Myometrial cell (primary cell): Measurements from ENCODE around the gene ACY1. TPM values are rescaled to one million over a fixed set of nuclear protein-coding genes. Genes with fewer than 3 reads are reported as not detected.

Source experiments
- total RNA-seq: library from RNA; depleted of rRNA; stranded (reverse); fragments of >200 nt; gene quantifications from 2 replicates; pipeline ENCODE4 v1.2.3, GENCODE V29; 2015

The ACY1 gene
- total RNA-seq, result 49.8 and 68.0 TPM in 2 replicates

DNA sequence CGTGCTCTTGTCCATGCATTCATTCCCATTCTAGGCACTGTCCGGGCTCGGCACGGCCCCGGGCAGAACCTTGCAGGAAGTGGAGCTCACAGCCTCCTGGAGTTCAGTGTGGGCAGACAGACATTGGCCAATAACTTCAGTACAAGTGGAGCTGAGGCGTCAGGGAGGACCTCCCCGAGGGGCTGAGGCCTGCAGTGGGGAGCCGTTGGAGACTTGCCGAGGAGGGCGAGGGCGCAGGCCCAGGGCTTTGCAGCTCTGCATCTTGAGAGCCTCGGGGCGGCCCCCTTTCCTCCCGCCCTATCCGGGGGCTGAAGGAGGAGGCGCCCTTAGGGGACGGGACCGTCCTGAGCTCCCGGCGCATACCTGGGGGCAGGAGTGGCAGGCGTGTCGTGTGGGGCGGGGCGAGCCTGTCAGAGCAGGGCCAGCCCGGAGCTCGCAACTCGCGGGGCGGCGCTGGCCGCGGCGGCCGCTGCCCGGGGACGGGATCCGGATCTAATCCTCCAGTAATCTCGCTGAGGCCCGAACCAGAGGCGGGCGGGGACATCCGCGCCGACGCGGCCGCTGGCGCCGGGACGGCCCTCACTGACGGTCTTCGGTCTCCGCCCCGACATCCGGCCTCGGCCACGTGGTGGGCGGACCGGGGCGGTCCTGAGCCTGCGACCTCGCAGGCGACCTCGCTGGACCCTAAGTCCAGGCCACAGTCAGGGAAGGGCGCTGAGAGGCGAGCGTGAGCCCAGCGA lies at the start of gene ACY1:
ACY1 (plus strand) TSS at position 698 of the 740 bp plus-strand sequence. CDS start 530 bp downstream, outside the sequence.

DNA sequence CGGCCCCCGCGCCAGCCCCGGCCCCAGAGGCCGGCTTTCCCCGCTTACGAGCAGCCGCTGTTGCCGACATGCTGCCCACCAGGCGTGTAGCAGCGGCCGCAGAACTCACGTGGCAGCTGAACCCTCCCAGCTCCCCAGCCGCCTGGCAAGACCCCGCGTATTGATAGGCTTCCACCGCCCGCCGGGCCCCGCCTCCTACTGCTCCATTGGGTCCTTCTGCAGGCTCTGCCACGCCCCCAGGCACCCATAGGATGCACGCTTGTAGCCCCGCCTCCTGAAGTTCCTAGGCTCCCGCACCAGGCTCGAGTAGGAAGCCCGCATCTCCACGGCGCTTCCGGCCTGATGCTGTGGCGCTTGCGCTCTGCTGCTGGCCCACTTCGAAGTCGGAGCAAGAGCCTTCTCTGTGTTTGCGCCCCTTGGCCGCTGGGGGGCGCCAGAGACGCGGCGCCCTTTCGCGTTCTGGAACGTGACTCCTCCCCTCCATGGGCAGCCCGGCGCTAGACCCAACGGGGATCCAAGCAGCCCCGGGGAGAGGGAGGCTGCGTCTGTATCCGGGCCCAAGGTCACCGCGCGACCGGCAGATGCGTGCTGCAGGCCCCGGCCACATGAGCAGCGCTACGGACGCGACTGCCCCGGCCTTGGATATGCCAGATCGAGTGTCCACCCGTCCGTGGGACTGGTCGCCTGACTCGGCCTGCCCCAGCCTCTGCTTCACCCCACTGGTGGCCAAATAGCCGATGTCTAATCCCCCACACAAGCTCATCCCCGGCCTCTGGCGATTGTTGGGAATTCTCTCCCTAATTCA lies 41.3 kb upstream of the ACY1 start, which contains the start of the genes PARP3 and RRP9:
PARP3 (plus strand) TSS at position 566 of the 805 bp plus-strand sequence. CDS start 993 bp downstream, outside the sequence.
RRP9 (minus strand) TSS at position 107 of the 805 bp plus-strand sequence; CDS start at position 70, 37 bp downstream.

DNA sequence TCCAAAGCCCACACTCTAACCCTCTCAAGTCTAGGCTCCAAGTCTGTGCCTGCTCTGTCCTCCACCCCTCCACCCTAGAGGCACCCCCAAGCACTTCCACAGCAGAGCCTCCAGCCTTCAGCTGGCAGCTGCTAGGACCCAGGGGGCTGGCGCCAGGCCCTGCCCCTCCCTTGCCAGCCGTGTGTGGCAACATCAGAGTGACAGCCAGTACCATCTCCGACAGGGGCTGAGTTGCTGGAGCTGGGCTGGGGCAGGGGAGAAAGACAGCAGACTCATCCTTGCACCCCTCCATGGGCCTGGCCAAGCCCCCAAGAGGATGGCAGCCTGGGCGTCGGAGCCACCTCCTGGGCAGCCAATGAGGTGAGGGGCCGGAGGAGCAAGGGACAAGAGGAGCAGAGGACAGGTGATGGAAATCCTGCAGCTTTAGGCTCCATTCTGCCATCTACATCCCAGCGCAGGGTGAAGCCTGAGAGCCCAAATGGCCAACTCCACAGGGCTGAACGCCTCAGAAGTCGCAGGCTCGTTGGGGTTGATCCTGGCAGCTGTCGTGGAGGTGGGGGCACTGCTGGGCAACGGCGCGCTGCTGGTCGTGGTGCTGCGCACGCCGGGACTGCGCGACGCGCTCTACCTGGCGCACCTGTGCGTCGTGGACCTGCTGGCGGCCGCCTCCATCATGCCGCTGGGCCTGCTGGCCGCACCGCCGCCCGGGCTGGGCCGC lies 28.0 kb upstream of the ACY1 start, which contains the start of gene GPR62:
GPR62 (plus strand) TSS at position 207 of the 718 bp plus-strand sequence; CDS start at position 479, 272 bp downstream.

DNA sequence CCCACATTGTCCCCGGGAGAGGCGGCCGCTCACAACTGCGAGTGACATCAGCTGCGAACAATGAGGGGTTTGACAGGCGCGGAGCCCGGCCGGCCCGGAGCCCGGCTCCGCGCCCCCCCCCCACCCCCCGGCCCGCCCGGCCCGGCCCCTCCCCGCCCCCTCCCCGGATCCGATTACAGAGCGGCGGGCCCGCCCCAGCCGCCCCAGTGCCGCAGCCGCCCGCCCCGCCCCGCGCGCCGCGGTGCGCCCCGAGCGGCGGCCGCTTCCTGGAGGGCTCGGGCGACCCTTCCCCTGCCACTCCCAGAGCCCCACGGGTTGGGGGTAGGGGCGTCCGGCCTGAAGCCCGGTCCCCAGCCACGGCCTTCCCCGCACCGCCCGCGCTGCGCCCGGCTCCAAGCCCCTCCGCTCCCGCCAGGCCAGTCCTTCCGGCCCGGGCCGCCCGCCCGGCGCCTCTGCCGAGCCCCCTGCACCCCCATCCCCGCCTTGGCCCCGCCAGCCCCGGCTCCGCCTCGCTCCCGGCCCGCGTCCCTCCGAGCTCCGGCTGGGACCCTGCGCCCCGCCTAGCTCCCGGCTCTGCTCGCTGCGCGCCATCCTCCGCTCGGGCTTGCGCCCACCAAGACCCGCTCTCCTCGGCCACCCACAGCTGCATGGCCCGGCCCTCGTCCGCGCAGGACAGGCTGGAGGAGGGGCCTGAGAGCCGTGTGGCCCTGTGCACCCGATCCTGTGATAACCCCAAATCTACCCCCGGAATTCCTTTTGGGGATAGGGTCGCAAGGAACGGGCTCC lies 15.8 kb upstream of the ACY1 start, which contains the start of gene PCBP4:
PCBP4 (minus strand) TSS at position 71 of the 786 bp plus-strand sequence. CDS start 6,214 bp downstream, outside the sequence.

DNA sequence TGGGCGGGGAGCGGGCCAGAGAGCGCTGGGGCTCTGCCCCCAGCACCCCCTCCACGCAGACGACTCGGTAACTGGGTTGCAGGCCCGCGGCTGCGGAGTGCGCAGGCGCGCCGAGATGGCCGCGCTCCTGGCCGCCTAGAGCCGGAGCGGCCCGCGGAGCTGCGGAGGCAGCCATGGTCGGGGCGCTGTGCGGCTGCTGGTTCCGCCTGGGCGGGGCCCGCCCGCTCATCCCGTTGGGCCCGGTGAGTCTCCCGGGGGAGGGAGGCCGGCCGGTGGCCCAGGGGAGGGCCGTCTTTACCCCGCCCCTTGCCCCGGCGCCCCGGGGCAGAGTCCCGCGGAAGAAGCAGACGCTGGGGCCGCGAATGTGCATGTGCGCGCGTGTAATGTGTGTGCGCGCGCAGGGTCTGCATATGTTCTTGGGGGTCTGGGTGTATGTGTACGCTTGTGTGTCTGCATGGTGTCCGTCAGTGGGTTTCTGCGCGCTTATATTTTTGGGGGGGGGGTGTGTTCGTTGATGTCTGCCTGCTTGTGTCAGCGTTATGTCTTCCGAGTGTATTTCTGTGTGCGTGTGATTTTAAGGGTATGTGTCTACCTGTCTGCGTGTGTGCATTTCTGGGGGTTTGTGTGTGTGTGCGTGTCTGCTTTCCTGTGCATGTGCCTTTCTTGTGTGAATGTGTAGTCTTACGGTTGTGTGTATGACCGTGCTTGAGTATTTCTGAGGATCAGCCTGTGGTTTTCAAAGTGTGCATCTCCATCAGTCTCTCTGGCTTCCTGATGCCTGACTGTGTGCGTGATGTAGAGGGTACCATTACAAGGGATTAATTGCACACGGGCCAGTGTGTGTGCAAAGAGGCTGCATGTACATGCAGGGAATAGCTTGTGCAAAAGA lies 8.1 kb upstream of the ACY1 start, which contains the start of gene ABHD14A:
ABHD14A (plus strand) TSS at position 102 of the 889 bp plus-strand sequence; CDS start at position 174, 72 bp downstream.

DNA sequence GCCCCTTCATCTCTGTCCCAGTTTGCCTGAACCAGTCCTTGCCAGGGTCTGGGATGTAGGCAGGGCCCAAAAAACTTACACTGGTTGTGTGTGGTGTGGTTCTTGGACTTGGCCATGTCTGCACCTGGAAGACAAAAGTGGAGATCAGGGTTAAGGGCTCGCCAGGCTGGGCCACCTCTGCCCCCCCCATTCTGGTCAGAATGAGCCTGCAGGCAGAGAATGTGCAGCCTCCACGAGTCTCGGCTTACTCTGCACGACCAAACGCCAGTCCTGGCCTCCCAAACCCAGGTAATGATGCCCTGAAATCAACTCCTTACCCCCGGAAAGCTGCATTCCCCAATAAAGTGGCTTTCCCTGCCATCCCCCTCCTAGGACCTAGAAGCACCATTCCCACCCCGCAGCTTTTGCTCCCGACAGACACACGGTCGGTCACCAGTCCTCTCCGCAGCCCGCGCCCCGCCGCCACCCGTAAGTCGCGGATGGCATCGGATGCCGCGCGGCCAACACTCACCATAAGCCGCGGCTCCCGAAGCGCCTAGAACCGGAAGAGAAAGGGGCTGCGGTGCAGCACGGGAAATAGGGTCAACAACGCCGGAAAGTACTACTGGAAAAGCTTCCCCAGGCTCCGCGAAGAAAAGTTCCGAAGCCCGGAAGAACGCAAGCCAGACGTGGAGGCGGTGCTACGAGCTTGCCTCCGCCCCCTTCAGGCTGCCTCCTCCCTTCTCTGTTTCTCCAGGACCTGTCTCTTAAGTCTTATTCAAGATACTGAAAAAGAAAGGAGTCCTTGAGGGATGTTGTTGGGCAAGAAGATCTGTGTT lies 12.2 kb downstream of the ACY1 start, which contains the start of gene RPL29:
RPL29 (minus strand) TSS at position 550 of the 818 bp plus-strand sequence; CDS start at position 116, 434 bp downstream.

Other genes with a start within 250 kb of the ACY1 start
- not detected in 2 replicates for gene IQCF6, start 204.3 kb upstream of the ACY1 start, total RNA-seq
- gene IQCF2, start 121.9 kb upstream of the ACY1 start, total RNA-seq, result not detected in 2 replicates
- not detected in 2 replicates for gene IQCF5, start 107.9 kb upstream of the ACY1 start, total RNA-seq
- not detected in 2 replicates for gene IQCF1, start 80.2 kb upstream of the ACY1 start, total RNA-seq
- gene RRP9, start 41.6 kb upstream of the ACY1 start, total RNA-seq, result 25.5 and 30.0 TPM in 2 replicates
- 35.6 and 51.3 TPM in 2 replicates for gene PARP3, start 41.2 kb upstream of the ACY1 start, total RNA-seq
- not detected in 2 replicates for gene GPR62, start 28.2 kb upstream of the ACY1 start, total RNA-seq
- gene PCBP4, start 16.1 kb upstream of the ACY1 start, total RNA-seq, result 66.3 and 87.4 TPM in 2 replicates
- 51.6 and 62.0 TPM in 2 replicates for gene ABHD14B, start 9.5 kb upstream of the ACY1 start, total RNA-seq
- gene ABHD14A, start 8.5 kb upstream of the ACY1 start, total RNA-seq, result 21.3 and 25.4 TPM in 2 replicates
- 1,782 and 2,109 TPM in 2 replicates for gene RPL29, start 12.4 kb downstream of the ACY1 start, total RNA-seq
- gene DUSP7, start 73.0 kb downstream of the ACY1 start, total RNA-seq, result 12.6 and 17.3 TPM in 2 replicates
- 11.2 and 15.8 TPM in 2 replicates for gene POC1A, start 170.9 kb downstream of the ACY1 start, total RNA-seq
- gene ALAS1, start 214.6 kb downstream of the ACY1 start, total RNA-seq, result 48.0 and 49.0 TPM in 2 replicates
- not detected in 2 replicates for gene TLR9, start 242.1 kb downstream of the ACY1 start, total RNA-seq